Loucy (cell line): ENCODE results near the gene SUN1.

Experiments
- CTCF ChIP-seq: fragments of 200-600 bp; sonication (generic); conservative IDR thresholded peaks from 2 replicates; pipeline ENCODE4 v1.5.1; 2014; ENCODE audit warnings: mild to moderate bottlenecking, antibody characterized with exemption, low read length
- EZH2phosphoT487 ChIP-seq: fragments of 200-600 bp; IDR thresholded peaks from 2 replicates; pipeline ENCODE4 v1.6.1; 2018; ENCODE audit warnings: antibody characterized with exemption, mild to moderate bottlenecking, moderate library complexity, borderline replicate concordance

GRCh38 chr7:783556-784490 lies 48.5 kb upstream of the SUN1 start:
- no peak for TF ChIP-seq CTCF
- no peak for TF ChIP-seq EZH2phosphoT487
